ENCODE results near the gene LNX2.

- TF ChIP-seq CTCF (optimal IDR thresholded peaks at IDR 0.05 in 1 of 3, IDR thresholded peaks at IDR 0.05 in 1 of 3, conservative IDR thresholded peaks at IDR 0.05 in 1 of 3; ENCODE audit: extremely low read depth in 1 of 3, insufficient read depth in 2 of 3, low read length in 3 of 3) (no peak), EZH2 (IDR thresholded peaks at IDR 0.05; ENCODE audit: low read length) (no peak)
Measured at GRCh38 chr13:27627380-27627779, 7.1 kb upstream of the LNX2 start.
